ENCODE data around the gene MS4A2.
"Not testable (repeated sequence)": the region's sequence is repeated elsewhere in the genome, so short reads cannot be mapped to it uniquely, and the experiment has no call there.

The MS4A2 gene

GRCh38 chr11:60088364-60088763, at the start of gene MS4A2:
TSS of gene MS4A2 (plus strand) at chr11:60088664. CDS start at chr11:60088766, 102 bp downstream.
- no peak for DNase-seq

- no peak for DNase-seq
Measured at GRCh38 chr11:60040109-60040508, 48.4 kb upstream of the MS4A2 start, which contains the start of gene OOSP2. TSS of gene OOSP2 (plus strand) at chr11:60040409. CDS start at chr11:60040460, 51 bp downstream.

DNA sequence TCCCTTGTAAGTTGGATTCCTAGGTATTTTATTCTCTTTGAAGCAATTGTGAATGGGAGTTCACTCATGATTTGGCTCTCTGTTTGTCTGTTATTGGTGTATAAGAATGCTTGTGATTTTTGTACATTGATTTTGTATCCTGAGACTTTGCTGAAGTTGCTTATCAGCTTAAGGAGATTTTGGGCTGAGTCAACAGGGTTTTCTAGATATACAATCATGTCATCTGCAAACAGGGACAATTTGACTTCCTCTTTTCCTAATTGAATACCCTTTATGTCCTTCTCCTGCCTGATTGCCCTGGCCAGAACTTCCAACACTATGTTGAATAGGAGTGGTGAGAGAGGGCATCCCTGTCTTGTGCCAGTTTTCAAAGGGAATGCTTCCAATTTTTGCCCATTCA, 38.0 kb upstream of the MS4A2 start:
- DNase-seq: not testable (repeated sequence)

DNA sequence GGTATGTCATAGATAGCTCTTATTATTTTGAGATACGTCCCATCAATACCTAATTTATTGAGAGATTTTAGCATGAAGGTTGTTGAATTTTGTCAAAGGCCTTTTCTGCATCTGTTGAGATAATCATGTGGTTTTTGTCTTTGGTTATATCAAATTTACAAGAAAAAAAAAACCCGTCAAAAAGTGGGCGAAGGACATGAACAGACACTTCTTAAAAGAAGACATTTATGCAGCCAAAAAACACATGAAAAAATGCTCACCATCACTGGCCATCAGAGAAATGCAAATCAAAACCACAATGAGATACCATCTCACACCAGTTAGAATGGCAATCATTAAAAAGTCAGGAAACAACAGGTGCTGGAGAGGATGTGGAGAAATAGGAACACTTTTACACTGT, 37.6 kb upstream of the MS4A2 start:
- not testable (repeated sequence) for DNase-seq

- no peak for DNase-seq
Measured at GRCh38 chr11:60056349-60056969, 32.0 kb upstream of the MS4A2 start, which contains the start of gene MS4A3. TSS of gene MS4A3 (plus strand) at chr11:60056665. CDS start at chr11:60061161, 4,496 bp downstream.

DNA sequence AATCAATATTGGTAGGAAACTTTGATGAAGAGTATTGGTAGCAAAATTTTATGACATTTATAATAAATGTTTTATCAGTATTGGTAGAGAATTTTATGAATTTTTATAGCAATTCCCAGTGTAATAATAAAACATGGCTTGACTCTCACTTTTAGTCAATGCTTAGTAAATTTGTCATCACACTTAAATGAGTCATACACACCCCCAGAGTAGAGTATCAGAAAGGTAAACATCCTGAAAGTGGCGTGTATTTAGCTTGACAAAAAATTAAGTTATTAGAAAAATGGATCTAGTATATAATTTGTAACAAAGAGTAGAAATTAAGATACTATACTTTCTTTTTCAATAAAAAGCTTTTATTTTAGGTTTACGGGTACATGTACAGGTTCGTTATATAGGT, 29.4 kb upstream of the MS4A2 start:
- no peak for DNase-seq

DNA sequence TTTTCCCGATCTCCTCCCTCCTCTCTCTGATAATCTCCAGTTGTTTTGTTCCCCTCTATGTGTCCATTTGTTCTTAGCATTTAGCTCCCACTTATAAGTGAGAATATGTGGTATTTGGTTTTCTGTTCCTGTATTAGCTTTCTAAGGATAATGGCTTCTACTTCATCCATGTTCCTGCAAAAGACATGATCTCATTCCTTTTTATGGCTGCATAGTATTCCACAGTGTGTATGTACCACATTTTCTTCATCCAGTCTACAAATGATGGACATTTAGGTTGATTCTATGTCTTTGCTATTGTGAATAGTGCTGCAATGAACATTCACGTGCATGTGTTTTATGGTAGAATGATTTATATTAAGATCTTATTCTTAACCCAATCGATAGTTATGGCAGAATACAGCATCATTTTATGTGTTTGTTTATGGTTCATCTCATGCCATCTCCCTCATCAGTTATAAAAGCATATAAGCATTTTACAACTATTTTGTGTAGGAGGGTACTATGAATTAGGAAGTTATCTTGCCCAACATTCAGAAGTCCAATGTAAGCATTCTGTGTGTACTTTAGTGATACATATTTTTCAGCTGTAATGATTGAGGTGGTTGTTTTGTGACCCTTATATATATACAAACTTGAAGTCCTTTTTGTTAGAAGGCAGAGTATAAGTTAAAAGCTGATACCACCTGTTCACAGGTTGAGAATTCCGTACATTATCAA, 28.8 kb upstream of the MS4A2 start:
- DNase-seq: no peak

DNA sequence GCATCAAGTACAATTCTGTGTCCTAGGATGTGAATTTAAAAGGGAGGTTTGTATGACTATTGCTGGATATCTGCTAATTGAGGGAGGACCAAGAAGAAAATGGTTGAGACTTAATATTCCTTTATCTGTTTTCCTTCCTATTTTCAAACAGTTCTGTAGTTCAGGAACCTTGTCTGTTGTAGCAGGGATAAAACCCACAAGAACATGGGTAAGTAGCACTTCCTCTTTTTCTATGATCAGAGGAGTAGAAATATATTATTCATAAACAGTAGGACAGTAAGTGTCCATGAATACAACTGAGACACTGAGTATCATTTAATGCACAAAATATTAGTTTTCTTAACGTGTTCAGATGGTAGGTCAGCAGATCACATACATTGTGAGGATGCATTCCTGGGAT, 24.4 kb upstream of the MS4A2 start:
- no peak for DNase-seq

GRCh38 chr11:60065801-60066200, 22.7 kb upstream of the MS4A2 start:
- no peak for DNase-seq

DNA sequence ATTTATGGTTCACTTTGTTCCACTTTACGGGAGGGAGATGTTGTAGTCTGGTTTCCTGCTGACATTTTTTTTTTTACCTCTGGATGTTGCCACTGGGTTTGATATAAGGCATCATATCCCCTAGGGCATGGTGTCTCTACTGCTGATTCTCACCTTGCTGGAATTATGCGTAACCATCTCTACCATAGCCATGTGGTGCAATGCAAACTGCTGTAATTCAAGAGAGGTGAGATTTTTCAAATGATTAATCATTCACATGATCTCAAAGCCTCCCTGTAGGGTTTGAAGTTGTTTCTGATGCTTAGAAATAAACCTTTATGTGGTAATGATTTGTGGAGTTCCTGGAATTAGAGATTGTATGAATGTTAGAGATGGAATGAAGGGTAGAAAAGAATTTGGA, 19.0 kb upstream of the MS4A2 start:
- no peak for DNase-seq

GRCh38 chr11:60071644-60072043, 16.8 kb upstream of the MS4A2 start:
- not testable (repeated sequence) for DNase-seq

DNA sequence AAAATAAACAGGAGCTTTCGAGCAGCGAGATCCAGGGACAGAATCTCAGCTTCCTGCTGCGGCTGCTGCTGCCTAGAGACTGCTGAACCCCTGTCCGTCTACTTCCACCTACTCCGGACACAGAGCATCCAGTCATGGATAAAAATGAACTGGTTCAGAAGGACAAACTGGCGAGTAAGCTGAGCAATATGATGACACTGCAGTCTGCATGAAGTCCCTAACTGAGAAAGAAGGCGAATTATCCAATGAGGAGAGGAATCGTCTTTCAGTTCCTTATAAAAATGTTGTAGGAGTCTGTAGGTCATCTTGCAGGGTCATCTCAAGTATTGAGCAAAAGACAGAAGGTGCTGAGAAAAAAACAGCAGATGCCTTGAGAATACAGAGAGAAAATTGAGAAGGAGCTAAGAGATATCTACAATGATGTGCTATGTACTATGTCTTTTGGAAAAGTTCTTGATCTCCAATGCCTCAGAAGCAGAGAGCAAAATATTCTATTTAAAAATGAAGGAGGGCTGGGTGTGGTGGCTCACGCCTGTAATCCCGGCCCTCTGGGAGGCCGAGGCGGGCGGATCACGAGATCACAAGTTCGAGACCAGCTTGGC, 11.1 kb upstream of the MS4A2 start:
- DNase-seq: no peak

DNA sequence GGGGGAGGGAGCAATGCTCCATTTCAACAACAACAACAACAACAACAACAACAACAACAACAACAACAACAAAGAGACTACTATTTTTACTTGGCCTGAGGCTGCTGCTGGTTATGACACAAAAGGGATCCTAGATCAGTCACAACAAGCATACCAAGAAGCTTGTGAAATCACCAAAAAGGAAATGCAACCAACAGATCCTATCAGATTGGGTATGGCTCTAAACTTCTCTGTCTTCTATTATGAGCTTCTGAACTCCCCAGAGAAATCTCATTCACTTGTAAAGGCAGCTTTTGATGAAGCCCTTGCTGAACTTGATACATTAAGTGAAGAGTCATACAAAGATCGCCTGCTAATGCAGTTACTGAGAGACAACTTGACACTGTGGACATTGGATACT, 10.5 kb upstream of the MS4A2 start:
- no peak for DNase-seq

DNA sequence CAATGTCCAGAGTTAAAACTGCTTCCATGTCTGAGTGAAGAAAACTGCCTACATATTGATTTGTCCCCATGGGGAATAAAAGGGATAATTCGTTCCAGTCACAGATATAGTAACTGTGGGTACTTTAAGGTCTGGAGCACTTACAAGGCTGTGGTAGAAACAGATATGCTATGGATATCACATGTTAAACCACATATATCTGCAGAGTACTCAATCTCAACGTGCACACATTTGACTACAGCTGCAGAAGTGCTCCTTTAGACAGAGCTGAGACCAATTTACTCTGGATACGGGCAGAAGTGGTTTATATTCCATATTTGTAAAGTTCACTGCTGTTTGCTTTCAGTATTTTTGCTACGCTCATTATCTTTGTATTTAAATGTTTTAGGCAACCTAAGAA, 9.7 kb upstream of the MS4A2 start:
- DNase-seq: no peak

DNA sequence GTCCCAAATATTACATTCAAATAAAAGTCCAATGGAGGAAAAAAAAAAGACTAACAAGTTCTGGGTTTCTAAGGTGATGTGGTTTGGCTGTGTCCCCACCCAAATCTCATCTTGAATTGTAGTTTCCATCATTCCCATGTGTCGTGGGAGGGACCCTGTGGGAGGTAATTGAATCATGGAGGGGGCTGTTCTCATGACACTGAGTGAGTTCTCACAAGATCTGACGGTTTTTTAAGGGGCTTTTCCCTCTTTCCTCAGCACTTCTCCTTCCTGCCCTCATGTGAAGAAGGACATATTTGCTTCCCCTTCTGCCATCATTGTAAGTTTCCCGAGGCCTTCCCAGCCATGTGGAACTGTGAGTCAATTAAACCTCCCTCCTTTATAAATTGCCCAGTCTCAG, 7.9 kb upstream of the MS4A2 start:
- no peak for DNase-seq

- DNase-seq: no peak
Measured at GRCh38 chr11:60084631-60085273, 3.7 kb upstream of the MS4A2 start.

DNA sequence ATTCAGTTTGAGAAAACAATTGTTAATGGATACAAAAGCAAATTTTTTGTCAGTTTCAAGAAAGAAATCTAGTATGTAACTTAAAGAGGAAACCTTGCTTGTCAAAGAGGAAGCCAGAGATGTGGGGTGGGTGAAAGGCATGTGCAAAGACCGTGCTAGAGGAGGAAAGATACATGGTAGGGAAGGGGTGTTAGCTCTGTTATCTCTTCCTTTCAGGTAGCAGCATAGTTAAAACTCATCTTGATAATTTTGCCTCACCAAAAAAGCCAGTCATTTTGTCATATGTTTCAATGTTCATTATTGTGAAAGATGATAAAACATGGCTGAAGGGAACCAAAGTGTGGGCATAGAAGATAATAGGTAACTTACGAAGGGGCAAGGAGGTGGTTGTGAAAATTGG, 2.6 kb upstream of the MS4A2 start:
- no peak for DNase-seq

- no peak for DNase-seq
Measured at GRCh38 chr11:60087239-60087638, 1.2 kb upstream of the MS4A2 start.

DNA sequence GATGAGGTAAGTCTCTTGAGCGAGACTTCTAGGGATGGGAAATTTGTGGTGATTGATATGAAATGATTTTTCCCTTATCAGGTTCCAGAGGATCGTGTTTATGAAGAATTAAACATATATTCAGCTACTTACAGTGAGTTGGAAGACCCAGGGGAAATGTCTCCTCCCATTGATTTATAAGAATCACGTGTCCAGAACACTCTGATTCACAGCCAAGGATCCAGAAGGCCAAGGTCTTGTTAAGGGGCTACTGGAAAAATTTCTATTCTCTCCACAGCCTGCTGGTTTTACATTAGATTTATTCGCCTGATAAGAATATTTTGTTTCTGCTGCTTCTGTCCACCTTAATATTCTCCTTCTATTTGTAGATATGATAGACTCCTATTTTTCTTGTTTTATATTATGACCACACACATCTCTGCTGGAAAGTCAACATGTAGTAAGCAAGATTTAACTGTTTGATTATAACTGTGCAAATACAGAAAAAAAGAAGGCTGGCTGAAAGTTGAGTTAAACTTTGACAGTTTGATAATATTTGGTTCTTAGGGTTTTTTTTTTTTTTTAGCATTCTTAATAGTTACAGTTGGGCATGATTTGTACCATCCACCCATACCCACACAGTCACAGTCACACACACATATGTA, 7.1 kb downstream of the MS4A2 start:
- DNase-seq: no peak

DNA sequence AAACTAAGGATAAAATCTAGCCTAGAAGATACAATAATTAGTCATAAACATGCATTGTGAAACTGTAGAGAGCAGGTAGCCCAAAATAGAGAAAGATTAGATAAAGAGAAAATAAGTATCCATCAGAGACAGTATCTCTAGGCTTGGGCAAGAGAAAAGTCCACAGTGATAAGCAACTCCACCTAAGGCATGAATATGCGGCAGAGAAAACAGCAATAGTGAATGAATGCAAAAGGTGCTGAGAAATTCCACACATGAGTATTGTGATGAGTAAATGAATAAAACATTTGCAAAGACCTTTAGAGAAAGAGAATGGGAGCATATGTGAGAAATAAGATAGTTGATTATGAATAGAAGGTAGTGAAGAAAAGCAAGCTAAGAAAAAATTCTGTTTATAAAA, 8.7 kb downstream of the MS4A2 start:
- DNase-seq: no peak

GRCh38 chr11:60098508-60098907, 10.0 kb downstream of the MS4A2 start:
- no peak for DNase-seq

GRCh38 chr11:60100516-60100915, 12.1 kb downstream of the MS4A2 start:
- DNase-seq: no peak

GRCh38 chr11:60101368-60101767, 12.9 kb downstream of the MS4A2 start:
- not testable (repeated sequence) for DNase-seq
